Hematopoietic multipotent progenitor cell treated with erythropoietin and hydrocortisone succinate and interleukin-3 and kit ligand, for 4 days (in vitro differentiated cells): Measurements from ENCODE around the gene RBM23.
A peak's percentile ranks its signal among the peaks of the same experiment; 100 is the strongest.
"Not testable (repeated sequence)": the region's sequence is repeated elsewhere in the genome, so short reads cannot be mapped to it uniquely, and the experiment has no call there.

Experiments used
- DNase-seq: peaks from one replicate; pipeline ENCODE4 v3.0.0-alpha.2; 2015

The RBM23 gene

DNA sequence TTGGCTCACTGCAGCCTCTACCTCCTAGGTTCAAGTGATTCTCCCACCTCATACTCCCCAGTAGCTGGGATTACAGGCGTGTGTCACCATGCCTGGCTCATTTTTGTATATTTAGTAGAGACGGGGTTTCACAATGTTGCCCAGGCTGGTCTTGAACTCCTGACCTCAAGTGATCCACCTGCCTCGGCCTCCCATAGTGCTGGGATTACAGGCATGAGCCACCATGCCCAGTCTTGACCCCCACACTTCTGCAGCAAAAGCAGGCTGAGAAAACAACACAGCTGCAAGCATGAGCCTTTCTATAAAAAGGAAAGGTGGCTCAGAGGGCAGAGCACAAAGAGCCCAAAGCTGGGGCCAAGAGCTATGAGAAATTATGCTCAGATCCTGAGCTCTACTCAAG, 58.6 kb downstream of the RBM23 start:
- DNase-seq: not testable (repeated sequence)

DNA sequence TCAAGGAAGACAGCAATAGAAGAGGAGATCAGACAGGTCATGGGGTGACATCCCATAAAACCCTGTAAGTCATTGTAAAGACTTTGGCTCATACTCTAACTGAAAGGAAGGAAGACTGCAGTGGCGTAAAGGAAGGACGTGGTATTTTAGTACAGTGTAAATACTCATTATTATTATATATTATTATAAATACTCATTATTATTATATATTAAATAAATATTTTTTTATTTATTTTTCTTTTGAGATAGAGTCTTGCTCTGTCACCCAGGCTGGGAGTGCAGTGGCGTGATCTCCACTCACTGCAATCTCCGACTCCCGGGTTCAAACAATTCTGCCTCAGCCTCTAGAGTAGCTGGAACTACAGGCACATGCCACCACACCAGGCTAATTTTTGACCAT, 62.5 kb downstream of the RBM23 start:
- DNase-seq: no peak

DNA sequence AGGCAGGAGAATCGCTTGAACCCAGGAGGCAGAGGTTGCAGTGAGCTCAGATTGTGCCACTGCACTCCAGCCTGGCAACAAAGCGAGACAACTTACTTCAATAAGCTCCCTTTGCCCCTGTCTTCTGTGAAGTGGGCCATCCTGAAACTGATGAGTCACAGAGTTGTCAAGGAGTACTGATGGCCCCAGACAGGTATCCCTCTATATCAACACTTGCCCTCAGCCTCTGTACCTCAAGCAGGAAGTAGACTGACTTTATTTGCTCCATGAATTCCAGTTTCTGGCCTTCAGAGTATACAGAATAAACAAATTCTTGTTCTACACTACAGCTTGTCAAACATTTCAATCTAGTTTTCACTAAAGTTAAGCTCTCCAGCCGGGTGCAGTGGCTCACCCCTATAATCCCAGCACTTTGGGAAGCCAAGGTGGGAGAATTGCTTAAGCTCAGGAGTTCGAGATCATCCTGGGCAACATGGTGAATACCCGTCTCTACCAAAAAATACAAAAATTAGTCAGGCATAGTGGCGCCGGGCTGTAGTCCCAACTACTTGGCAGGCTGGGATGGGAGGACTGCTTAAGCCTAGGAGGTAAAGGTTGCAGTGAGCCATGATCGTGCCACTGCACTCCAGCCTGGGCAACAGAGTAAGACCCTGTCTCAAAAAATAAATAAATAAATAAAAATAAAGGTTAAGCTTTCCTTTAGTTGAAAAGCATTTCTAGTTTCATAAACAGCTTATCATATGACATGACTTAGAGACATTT, 63.8 kb downstream of the RBM23 start:
- no peak for DNase-seq

DNA sequence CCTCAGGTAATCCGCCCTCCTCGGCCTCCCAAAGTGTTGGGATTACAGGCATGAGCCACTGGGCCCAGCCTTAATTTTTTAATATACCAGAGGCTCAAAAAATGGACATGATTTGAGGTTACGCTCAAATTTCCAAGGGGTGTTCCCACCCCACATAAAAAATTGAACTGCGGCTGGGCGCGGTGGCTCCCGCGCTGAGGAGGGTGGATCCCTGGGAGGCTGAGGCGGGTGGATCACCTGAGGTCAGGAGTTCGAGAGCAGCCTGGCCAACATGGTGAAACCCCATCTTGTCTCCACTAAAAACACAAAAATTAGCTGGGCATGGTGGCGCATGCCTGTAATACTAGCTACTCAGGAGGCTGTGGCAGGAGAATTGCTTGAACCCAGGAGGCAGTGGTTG, 64.7 kb downstream of the RBM23 start:
- not testable (repeated sequence) for DNase-seq

DNA sequence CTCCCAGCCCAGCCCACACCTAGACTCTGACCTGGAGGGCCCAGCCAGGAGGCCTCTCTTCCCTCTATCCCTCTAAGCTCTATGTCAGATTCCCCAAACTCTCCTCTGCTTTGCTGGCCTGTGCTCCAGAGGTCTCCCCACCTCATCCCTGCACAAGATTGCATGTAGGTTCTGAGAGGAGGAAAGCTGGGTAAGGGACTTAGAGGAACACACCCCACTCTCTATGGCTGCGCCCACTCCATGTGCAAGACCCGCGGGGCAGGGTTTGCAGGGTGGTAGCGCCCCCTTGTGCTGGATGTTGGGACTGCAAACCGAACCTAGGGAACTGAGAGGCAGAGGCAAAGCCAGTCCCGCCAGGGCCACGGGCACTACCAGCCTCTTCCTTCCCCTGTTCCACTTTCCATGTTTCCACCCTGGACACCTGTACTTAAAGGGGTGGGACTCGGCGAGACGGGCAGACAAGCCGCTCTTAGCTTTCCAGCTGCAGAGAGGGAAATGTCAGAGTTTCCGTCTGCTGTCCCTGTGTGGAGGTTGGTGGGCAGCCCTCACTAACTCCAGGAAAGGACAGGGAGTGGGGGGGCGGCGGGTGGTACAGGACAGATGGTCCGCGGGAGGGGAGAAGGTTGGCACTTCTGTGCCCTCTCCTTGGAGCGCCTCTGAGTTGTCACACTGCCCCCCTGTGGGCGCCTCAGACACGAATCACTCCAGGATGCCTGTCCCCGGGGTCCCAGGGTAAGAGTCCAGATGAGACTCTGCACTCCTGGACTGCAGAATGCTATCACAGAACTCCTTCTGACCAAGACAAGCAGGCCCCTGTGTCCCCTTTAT, 65.8 kb downstream of the RBM23 start:
- peak; percentile 94 for DNase-seq

DNA sequence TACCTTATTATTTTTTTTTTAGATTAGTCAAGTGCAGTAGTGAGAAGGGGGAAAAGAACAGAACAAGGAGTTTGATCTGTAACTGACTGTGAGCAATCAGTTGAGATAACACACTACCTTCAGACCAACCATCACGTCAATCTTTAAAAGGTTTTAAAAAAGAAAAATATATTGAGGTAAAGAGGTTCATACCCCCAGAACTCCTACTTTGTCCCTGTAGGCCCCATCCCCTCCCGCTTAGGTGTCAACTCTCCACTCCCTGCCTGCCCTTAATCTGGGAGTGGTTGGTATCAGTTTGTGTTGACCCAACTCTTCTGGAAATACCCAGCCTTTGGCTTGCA, 66.4 kb downstream of the RBM23 start:
- no peak for DNase-seq

DNA sequence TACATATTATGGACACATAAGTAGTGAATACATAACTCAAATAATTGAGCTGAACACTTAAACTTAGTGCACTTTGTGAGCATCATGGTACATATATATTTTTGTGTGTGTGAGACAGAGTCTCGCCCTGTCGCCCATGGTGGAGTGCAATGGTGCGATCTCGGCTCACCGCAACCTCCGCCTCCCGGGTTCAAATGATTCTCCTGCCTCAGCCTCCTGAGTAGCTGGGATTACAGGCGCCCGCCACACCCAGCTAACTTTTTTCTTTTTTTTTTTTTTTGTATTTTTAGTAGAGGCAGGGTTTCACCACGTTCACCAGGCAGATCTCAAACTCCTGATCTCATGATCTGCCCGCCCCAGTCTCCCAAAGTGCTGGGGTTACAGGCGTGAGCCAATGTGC, 66.8 kb downstream of the RBM23 start:
- DNase-seq: not testable (repeated sequence)

DNA sequence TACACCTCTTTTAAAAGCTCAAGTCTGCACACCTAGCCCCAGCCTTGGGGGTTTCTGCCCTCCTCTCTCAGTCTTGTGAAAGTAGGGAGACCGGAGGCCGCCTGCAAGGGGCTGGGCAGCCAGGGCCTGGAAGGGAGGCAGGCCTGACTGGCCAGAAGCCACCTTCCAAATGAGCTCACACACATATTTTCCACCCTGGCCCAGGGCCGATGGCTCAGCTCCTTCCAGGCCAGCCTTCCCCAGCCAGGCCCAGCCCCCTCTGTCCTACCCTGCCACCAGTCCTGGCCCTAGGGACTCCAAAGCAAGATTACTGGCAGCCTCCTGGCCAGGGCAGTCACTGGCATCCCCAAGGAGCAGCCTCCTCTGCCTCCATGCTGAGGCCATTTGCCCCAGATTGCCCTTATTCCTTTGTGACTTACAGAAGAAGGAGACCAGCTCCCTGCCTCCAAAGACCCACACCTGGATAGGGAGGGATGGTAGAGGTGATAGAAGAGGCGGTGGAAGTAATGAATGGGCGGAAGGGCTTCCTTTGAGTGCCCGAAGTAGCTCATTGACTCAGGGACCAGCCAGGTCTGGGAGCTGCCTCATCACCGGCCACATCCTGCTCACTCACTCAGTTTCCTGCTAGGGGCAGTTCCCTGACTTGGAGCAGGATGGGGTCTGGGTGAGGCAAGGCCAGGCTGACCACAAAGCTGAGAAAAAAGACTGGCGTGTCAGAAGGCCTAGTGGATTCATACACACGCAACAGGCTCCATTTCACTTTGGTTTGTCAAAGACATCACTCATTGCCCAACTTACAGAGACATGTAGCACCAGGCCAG, 67.8 kb downstream of the RBM23 start:
- DNase-seq: peak; percentile 74

DNA sequence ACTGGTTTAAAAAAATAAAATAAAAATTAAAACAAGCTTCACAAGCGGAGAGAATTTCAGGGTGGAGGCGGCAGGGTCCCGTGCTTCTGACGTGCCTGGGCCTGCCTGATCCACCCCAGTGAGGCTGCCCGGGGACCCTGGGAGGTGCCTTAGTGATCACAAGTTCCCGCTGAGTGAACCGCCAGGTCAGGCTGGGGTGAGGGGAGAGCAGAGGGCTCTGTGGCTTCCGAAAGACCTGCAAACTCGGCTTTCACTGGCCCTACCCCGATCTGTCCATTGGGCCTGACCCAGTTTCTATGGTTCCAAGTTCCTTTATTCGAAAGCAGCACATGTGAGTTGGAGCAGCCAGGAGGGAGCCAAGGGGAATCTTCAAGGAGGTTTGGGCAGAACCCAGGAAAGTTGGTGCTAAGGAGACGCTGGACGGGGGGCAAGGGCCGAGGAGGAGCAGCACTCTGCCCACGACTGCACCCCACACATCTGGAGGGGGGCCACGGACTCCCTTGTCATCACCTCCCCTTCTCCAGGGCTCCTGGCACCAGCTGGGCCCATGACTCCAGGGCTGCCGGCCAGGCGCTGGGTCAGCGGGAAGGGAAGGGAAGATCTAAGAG, 69.6 kb downstream of the RBM23 start:
- DNase-seq: no peak

DNA sequence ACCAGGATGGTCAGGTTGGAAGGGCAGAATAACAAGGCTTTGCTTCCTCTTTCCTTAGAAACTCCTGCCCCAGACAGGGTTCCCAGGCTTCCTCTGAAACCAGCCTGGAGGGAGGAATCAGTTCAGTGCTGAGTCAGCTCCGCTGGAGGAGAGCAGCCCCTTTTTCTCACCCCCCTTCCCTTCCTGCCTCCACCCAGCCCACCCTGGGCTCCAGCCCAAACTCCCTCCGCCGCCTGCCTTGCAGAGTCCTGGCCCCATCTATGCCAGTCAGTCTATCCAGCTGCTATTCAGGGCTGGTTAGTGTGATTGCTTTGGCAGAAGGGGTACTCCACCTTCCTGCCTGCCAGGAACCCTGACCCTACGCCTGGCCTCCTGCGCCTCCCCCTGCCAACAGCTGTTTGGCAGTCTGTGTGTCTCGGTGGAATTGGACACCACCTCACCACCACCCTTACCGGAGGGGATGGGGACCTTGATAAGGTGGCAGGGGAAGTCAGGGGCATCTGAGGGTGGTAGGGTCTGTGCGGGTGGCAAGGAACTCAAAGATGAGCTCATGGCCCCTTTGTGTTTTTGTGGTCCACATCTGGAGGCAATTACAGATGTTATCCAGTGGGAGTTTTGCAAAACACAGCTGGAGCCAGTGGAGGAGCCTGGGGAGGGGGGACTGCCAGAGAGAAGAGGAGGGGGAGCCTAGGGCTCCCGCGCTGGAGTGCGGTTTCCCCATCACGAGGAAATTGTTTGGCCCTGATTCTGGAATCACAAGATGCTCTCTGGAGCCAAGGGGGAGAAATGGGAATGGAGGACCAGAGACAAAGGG, 70.4 kb downstream of the RBM23 start:
- DNase-seq: peak; percentile 60

DNA sequence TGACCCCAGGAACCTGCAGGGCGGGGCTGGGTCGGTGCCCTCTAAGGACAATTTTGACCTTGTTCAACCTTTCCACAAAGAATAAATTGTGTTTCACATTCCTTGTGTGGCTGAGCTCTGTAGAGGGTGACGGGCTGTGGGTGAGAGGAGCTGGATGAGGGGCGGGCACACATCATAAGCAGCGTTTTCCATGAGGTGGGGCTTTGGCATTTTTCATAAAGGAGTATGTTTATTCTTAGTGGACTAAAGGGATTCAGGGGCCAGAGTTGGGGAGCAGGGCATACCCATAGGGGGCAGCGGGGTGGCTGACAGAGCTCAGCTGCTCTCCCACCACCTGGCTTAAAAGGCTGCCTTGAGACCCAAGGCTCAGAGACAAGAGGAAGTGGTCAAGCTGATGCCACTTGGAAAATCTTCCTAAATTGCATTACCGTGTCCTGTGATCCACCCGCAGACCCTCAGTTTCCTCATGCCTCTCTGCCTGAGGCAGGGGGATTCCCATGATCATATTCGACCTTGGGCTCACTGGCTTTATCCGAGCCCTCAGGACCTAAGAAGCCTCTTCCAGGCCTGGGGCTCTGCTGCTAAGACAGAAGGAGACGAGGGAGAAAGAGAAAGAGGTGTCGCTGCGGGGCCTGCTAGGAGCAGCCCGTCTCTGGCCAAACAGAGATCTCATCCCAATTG, 71.1 kb downstream of the RBM23 start:
- no peak for DNase-seq

DNA sequence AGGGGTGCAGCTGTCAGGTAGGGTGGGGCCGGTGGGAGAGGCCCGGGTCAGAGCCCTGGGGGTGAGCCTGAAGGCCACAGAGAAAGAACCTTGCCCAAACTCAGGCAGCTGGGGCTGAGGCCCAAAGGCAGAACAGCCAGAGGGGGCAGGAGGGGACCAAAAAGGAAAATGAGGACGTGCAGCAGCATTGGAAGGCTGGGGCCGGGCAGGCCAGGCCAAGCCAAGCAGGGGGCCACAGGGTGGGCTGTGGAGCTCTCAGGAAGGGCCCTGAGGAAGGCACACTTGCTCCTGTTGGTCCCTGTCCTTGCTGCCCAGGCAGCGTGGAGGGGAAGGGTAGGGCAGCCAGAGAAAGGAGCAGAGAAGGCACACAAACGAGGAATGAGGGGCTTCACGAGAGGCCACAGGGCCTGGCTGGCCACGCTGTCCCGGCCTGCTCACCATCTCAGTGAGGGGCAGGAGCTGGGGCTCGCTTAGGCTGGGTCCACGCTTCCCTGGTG, 72.1 kb downstream of the RBM23 start:
- no peak for DNase-seq

DNA sequence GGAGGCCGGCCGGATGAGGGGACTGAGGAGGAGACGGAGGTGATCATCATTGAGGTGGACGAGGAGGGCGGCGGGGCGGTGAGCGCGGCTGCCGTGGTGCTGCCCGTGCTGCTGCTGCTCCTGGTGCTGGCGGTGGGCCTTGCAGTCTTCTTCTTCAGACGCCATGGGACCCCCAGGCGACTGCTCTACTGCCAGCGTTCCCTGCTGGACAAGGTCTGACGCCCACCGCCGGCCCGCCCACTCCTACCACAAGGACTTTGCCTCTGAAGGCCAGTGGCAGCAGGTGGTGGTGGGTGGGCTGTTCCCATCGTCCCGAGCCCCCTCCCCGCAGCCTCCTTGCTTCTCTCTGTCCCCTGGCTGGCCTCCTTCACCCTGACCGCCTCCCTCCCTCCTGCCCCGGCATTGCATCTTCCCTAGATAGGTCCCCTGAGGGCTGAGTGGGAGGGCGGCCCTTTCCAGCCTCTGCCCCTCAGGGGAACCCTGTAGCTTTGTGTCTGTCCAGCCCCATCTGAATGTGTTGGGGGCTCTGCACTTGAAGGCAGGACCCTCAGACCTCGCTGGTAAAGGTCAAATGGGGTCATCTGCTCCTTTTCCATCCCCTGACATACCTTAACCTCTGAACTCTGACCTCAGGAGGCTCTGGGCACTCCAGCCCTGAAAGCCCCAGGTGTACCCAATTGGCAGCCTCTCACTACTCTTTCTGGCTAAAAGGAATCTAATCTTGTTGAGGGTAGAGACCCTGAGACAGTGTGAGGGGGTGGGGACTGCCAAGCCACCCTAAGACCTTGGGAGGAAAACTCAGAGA, 72.9 kb downstream of the RBM23 start:
- DNase-seq: no peak

DNA sequence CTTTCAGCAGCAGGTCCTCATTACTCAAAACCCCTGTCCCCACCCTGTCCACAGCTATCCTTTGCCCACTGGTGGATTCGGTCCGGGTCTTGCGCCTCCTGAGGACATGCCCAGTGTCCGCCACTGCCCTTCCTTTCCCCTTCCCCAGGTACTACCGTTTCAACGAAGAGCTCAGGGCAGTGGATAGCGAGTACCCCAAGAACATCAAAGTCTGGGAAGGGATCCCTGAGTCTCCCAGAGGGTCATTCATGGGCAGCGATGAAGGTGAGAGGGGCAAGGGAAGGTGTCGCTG, 73.9 kb downstream of the RBM23 start:
- no peak for DNase-seq

DNA sequence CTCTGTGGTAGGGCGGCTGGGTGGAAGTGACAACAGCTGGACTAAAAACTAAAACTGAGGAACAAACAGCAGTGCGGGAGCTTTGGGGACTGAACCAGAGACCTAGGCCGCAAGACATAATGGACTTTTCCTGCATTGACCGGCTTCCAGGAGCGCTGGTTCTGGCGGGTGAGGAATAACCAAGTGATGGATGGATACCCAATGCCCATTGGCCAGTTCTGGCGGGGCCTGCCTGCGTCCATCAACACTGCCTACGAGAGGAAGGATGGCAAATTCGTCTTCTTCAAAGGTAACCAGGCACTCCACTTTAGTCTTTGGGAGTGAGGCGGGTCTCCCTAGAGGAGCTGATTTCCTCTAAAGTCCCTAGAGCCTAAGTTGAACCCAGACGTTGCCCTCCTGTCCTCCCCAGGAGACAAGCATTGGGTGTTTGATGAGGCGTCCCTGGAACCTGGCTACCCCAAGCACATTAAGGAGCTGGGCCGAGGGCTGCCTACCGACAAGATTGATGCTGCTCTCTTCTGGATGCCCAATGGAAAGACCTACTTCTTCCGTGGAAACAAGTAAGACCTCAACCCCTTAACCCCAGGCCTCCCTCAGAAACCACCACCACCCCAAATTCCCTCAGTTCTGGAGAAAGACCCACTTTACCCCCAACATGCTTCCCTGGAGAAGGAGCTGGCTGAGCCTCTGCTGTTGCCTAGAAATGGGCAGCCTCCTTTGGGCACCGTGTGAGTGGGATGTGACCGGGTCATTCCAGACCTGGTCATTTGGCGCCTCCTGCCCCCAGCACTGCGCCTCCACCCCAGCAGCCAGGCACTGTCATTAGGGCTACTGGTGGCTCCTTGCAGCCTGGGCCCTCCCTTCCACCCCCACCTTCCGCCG, 74.5 kb downstream of the RBM23 start:
- DNase-seq: no peak
